Ovary (tissue), 3 donors: ENCODE data around the gene DGKK.

ENCODE experiments used
- CTCF ChIP-seq, 3 donors: fragments of 450-650 bp in 2 of 3; fragments of 200-600 bp in 1 of 3; IDR thresholded peaks; one replicate each; pipeline versions ENCODE4 v1.5.1 to v1.8.0; 2016 to 2022; ENCODE audit warnings: antibody characterized with exemption in 3 of 3, mild to moderate bottlenecking in 1 of 3
- POLR2A ChIP-seq: fragments of 450-650 bp; IDR thresholded peaks from one replicate; pipeline ENCODE4 v1.6.1; 2017; ENCODE audit warnings: antibody characterized with exemption, mild to moderate bottlenecking, moderate library complexity
- donor health status: DM: no; HTN: no; CAD: no.

GRCh38 chrX:50375481-50376267, 95.0 kb downstream of the DGKK start:
- no peak for TF ChIP-seq CTCF (IDR thresholded peaks at IDR 0.05)
- TF ChIP-seq POLR2A, result no peak
